Stimulated activated CD8-positive, alpha-beta memory T cell treated with anti-CD3 and anti-CD28 coated beads, Interleukin-7, amount 100 ng/mL, for 48 hours (primary cell): ENCODE data around the gene BCR.
"Not testable (repeated sequence)": the region's sequence is repeated elsewhere in the genome, so short reads cannot be mapped to it uniquely, and the experiment has no call there.

Experiments
- DNase-seq, 2 donors: peaks; one replicate each; pipeline ENCODE4 v3.0.0-alpha.2; 2020; ENCODE audit warnings: low read depth in 1 of 2; ENCODE audit errors: extremely low read depth in 1 of 2

The BCR gene

DNA sequence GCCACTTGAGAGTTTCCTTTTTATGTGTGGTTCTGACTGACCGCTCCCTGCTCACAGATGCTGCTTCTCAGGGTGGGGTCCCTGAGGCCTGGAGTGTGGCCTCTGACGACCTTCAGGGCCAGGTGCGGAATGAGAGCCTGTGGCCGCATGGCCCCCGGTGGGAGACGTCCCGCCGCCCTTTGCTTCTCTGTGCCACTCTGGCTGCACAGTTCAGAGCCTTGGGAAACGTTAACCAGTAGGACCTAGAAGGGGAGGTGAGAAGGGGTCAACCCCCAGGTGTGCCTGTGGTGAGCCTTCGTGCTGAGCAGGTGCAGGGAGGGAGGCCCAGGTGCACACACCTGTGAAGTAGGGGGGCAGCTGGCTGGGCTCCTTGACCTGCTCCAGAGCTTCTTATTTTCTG is 127.2 kb downstream of the BCR start:
- DNase-seq = not testable (repeated sequence)

DNA sequence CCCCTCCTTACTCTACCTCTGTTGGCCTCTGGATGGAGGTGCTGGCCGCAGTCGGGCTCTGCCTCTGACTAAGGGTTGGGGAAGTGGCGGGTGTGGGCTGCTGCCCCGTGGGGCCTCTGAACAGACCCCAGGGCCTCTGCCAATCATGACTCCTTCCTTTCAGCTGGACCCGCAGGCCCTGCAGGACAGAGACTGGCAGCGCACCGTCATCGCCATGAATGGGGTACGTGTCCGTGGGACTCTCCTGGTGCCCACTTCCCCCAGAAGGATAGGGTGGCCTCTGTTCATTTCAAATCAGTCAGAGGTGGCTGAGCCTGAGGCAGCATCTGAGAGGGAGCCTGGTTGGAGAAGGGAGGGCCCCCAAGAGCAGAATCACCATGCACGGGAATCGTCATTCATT is 129.0 kb downstream of the BCR start:
- not testable (repeated sequence) for DNase-seq

- not testable (repeated sequence) for DNase-seq
These were observed 130.3 kb downstream of the BCR start for GRCh38 chr22:23310443-23311097.

DNA sequence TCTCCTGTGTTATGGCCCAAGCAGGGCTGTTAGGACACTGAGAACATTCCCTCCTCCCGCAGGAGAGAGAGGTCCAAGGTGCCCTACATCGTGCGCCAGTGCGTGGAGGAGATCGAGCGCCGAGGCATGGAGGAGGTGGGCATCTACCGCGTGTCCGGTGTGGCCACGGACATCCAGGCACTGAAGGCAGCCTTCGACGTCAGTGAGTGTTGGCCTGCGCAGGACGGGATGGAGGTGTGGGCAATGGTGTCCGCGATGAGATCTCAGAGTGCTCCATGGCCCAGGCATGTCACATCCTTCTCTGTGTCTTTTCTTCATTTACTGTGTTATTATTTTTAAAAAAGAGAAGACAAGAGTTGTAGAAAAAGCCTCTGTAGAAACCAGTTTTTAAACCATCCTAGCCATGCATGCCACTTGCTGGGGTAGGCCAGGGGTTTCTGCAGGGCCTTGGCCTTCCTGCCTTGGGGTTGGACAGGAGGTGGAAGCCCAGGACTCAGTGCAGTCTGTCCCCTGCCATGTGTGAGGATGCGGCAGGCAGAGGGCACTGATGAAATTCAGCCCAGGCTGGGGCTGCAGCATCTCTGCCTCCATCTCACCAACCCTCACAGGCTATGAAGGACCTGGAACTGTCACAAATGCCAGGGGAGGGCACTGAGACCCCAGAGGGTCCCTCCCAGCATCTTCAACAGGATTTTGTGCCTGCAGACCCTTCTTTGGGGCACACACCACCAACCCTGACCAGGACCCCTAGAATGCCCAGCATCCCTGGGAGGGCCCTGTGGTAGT is 131.5 kb downstream of the BCR start:
- DNase-seq = not testable (repeated sequence)

DNA sequence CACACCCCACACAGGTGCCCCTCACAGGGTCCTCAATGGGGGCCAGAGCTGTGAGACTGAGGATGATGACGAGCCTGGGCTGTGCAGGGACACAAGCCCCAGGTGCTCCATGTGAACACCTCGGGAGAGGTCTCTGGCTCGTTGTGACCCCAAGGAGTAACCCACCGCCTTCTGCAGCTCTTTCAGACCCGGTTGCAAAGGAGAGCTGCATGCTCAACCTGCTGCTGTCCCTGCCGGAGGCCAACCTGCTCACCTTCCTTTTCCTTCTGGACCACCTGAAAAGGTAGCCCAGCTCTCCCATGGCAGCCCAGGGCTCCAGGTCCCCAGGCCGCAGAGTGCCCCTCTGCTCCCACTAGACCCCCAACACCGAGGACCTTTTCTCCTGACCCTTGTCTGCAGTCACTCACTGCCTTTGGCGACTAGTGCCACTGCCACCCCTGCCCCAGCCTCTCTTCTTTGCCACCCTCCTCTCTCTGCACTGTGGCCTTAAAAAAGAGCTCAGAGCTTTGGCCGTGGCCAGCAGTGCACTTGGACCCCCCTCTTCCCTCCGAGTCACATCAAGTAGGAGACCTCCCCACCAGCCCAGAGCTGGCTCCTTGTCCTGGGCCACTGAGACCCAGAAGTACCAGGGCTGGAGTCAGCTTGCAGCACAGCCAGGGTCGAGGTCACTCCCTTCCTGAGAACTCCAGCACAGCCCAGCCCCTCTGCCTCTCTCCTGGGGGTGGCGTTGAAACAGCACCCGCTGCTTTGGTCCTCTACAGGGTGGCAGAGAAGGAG is 133.7 kb downstream of the BCR start:
- no peak for DNase-seq

GRCh38 chr22:23315341-23315917 is 135.1 kb downstream of the BCR start:
- DNase-seq = peak; percentile 21

DNA sequence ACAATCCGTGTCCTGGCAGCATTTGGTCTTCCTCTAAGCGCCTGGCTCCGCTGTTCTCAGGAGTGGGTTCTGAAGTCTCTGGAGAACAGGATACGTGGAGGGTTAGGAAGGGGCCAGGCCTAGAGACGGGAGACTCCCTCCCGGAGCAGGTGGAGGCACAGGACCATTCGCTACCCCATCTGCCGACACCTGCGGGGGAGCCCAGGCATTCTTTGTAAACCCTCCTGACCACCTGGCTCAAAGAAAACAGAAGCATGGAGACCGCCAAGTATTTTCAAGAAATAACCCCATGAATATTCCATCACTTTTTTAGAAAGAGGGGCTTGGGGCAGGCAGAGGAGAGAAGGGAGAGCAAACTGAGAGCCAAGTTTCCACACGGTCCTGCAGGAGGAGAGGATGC is 136.3 kb downstream of the BCR start:
- DNase-seq = not testable (repeated sequence)

DNA sequence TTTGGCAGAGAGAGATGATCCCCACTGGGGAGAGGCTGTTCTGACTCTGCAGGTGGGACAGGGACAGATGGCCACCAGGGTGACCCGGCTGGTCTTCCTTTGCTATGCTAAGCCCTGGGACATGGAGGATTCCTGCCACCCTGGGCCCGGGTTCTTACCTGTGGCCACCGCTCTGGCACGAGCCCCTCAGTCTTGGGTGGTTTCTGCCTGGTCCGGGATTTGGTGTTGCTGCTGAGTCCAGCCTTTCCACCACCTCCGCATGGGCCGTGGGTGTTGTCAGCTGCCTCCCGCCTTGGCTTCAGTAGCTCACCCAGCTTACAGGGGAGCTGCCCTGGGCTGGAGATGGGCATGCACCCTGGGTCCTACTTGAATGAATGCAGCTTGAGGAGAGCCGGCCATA is 138.0 kb downstream of the BCR start:
- DNase-seq = not testable (repeated sequence)

DNA sequence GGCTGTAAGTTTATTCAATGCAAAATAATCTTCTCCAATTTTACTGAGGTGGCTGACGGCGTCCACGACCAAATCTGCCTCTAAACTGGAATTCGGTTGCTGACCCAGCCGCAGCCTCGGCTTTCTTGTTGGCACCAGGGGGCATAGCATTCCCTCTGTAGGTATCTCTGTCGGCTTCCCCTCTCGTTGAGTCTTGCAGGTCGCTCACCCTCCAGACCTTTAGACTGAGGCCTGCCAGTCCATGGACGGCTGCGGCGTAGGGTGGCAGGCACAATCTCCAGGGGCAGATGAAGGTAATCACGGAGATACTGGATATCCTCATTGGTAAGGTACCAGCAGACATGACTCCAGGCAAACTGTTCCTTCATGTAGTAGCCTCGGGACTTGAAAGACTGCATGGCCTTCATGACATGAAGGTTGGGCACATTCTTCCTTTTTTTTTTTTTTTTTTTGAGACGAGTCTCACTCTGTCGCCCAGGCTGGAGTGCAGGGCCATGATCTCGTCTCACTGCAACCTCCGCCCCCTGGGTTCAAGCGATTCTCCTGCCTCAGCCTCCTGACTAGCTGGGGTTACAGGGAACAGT is 142.3 kb downstream of the BCR start:
- not testable (repeated sequence) for DNase-seq

DNA sequence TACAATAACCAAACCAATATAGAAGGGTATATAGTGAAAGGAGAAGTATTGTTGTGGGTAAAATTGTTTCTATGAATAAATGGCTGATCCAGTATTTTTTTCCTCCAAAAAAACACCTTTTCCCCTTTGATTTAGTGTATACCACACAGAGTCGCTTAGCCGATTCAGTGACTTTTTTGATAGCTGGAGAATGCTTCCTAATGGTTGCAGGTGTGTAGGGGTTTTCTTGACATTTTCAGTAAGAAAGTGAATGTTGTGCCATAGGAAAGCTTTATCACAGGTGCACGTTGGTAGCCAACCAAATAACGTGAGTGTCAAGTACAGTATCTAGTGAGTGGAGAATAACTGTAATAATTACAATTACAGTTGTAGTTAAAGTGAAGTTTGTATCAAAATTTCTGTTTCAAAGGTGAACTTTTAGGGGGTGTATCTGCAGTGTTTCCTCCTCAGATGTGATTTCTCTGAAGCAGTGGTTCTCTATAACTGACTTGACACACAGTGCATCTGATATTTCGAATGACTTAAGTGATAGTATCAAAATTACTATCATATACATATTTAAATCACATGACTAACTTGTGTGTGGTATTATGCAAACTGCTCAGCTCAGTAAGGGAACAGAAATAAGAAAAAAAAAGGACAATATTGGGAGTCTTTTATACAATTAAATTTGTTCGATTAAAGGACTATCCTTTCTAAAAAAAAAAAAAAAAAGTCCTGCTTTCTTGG is 143.8 kb downstream of the BCR start:
- DNase-seq = not testable (repeated sequence)

DNA sequence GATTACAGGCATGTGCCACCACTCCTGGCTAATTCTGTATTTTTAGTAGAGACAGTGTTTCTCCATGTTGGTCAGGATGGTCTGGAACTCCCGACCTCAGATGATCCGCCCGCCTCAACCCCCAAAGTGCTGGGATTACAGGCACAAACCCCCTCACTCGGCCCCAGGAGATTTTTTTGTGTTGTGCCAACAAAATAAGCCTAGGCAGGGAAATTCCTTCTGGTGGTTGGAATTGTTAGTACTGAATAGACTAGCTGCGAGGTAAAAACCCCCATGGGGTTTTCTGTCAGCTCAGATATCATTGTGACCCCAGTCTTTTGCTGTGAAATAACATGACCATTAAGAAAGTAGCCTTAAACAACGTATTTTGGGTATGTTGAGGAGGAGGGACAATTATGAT is 144.9 kb downstream of the BCR start:
- no peak for DNase-seq

DNA sequence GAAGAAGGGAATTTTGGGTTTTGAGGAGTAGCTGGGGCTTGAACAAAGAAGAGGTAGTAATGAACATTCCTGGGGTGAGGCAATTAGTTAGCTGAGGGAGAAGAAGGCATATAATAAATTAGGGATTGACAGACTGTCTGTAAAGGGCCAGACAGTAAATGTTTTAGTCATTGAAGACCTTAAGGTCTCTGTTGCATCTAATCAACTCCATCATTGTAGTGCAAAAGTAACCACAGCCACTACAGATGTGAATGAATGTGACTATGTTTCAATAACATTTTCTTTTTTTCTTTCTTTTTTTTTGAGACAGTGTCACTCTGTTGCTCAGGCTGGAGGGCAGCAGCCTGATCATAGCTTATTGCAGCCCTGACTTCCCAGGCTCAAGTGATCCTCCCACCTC is 153.5 kb downstream of the BCR start:
- not testable (repeated sequence) for DNase-seq

DNA sequence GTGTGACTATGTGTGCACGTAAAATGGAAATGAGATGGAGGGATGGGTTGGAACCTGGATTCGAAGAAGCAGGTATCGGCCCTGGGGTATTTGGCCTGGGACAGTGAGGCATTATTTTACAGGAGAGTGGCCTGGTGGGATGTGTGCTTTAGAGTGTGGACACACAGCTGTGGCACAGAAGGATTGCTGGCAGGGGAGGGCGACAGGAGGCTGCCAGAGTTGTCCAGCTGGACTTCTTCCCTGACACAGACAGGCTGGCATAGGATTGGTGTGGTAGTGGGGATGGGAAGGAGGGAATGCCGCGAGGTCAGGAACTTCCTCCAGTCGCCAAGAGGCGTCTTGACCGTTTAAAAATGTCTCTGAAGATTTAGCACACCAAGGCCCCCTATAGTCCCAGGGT is 157.4 kb downstream of the BCR start:
- not testable (repeated sequence) for DNase-seq

DNA sequence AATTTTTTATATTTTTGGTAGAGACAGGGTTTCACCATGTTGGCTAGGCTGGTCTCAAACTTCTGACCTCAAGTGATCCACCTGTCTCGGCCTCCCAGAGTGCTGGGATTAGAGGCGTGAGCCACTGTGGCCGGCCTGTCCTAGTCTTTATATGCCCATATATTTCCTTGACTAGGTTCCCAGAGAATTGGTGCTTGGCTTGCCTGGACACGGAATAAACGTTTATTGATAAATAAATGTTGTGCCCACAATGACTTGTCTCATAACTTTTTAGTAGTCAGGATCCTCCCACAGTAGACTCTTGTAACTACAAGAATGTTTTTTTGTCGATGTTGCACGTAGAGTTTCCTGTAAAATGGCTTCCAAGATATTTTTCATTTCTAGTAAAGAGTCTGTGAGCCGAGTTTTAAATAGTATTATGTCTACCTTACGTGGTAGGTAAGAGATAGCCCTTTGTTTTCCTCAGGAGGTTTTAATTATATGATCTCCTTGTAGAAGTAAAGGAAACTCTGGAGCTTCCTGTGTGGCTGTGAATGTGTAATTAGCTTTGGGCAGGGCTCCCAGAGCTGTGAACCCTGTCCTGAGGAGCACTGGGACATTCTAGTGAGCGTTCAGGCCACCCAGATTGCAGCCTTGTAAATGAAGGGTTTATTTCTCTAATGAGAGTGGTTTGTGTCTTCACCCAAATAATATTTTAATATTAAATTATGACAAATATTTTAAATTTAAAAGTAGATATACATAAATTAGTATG is 161.8 kb downstream of the BCR start:
- DNase-seq = not testable (repeated sequence)

DNA sequence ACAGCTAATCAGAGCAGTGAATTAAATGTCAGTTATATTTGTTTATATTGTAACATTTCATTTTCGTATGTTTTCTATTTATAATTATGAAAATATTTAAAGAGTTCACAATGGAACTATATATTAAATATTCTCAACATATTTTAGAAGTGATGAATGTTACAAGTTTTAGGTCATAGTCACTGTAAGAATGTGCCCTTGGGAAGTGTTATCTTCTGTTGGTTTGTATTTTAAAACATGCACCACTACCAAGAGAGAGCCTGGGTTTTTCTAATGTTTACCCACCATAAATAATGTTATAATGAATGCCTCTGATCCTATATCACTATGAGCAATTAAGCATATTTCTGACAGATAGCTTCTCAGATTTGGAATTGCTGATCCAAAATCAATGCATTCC is 171.0 kb downstream of the BCR start:
- no peak for DNase-seq

- DNase-seq = no peak
These were observed 172.7 kb downstream of the BCR start for GRCh38 chr22:23353004-23353403.

- DNase-seq = no peak
These were observed 173.4 kb downstream of the BCR start for GRCh38 chr22:23353696-23354095.

DNA sequence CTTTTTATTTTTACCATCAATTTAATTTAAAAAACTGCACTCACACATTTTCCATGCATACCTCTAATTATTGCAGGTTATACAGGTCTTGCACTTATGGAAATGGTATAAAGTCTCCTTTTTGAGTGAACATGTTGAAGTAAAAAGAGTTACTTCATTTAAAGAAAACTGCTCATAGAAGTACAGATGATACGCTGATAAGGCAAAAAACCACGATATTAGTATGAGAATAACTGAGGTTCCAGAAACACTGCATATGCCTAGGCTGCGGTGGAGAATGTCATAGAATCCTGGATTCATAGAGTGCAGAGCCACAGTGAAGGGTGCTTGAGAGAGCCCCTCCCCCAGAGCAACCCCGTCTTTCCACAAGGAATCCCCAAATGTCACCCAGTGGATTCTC is 175.8 kb downstream of the BCR start:
- no peak for DNase-seq

DNA sequence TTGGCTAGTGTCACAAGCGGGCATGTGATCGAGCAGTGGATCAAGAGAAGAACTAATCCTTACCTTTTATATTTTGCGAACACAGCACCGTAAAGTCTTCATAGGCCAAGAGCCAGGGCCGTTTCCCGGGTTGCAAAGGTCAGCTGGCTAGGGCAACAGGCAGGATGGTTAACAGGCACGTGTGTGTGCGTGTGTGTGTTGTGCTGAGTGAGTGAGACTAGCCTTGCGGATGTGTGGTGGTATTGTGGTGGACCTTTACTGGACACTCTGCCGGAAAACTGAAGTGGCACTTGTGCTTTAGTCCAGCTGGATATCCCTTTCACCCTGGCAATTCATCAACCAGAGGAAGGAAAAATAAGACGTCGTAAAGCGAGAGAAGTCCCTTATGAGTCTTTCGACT is 176.7 kb downstream of the BCR start:
- no peak for DNase-seq
